Measurements from ENCODE around the gene PTGR2.
"Not testable (repeated sequence)": the region's sequence is repeated elsewhere in the genome, so short reads cannot be mapped to it uniquely, and the experiment has no call there.

PTGR2 gene

GRCh38 chr14:73829071-73829470, 22.6 kb upstream of the PTGR2 start:
- DNase-seq (ENCODE audit: extremely low spot score): no peak
- TF ChIP-seq, protein P1, sequence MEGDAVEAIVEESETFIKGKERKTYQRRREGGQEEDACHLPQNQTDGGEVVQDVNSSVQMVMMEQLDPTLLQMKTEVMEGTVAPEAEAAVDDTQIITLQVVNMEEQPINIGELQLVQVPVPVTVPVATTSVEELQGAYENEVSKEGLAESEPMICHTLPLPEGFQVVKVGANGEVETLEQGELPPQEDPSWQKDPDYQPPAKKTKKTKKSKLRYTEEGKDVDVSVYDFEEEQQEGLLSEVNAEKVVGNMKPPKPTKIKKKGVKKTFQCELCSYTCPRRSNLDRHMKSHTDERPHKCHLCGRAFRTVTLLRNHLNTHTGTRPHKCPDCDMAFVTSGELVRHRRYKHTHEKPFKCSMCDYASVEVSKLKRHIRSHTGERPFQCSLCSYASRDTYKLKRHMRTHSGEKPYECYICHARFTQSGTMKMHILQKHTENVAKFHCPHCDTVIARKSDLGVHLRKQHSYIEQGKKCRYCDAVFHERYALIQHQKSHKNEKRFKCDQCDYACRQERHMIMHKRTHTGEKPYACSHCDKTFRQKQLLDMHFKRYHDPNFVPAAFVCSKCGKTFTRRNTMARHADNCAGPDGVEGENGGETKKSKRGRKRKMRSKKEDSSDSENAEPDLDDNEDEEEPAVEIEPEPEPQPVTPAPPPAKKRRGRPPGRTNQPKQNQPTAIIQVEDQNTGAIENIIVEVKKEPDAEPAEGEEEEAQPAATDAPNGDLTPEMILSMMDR (IDR thresholded peaks at IDR 0.05; ENCODE audit: control extremely low read depth, extremely low read depth, low read depth, missing control alignments): no peak
- ChIA-PET POLR2A (no interaction called here), CTCF (interaction anchor here (1.1 to 8.4 kb wide), 9 partner anchors 22 to 100 kb away, joined by 3 to 135 read pairs (median 4); partner anchors contain the start of gene PTGR2)

GRCh38 chr14:73829526-73830431, 21.9 kb upstream of the PTGR2 start:
- peak; percentile 79 for DNase-seq (ENCODE audit: extremely low spot score)
- ChIA-PET POLR2A (interaction anchor here (0.6 kb wide), 1 partner anchor 88 kb away, joined by 4 read pairs; no protein-coding TSS in a partner anchor), CTCF (interaction anchor here (0.7 to 8.4 kb wide), 17 partner anchors 11 to 128 kb away, joined by 3 to 135 read pairs (median 3); partner anchors contain the start of gene PTGR2)
- TF ChIP-seq, protein P1 (IDR thresholded peaks at IDR 0.05; ENCODE audit: control extremely low read depth, extremely low read depth, low read depth, missing control alignments): peak; percentile 41

- CTCF ChIA-PET: interaction anchor here (1.4 kb wide), 1 partner anchor 14 kb away, joined by 7 read pairs; no protein-coding TSS in a partner anchor
These were observed 18.6 kb upstream of the PTGR2 start for GRCh38 chr14:73833034-73833433.

DNA sequence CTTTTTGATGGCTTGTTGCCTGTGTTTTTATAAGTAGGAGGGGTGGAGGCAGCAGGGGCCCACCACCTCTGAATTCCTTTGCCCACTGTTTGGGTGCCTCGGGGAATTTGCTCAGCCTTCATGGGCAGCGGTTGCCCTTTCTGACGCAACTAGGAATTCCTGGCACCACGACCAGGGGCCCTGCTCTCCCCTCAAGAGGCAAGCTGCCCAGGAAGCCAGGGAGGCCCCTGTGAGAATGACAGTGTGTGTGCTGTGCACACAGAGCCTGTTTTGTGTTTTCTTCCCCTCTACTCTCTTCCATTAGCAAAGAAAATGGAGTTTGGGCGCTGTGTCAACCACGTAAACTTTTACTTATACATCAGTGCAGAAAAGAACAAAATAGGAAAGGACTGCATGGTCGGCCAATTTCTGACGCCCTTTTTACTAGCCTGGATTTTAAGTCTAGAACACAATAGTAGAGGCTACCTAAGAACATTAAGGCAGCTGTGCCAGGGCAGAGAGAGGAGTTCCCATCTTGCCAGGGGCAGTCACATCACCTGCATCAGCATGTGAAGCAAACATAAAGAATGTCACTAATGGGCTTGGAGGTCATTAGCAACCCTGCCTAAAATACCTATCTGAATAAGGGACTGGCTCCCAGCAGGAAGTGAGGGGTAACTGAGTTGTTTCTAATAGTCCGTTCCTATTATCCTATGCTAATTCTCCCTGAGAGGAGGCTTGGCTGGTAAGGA, 17.9 kb upstream of the PTGR2 start:
- DNase-seq (ENCODE audit: extremely low spot score): no peak
- POLR2A ChIA-PET: no interaction called here
- CTCF ChIA-PET: interaction anchor here (1.4 to 1.8 kb wide), 3 partner anchors 11 to 105 kb away, joined by 4 to 7 read pairs (median 7); no protein-coding TSS in a partner anchor
- TF ChIP-seq, protein P1 (IDR thresholded peaks at IDR 0.05; ENCODE audit: control extremely low read depth, extremely low read depth, low read depth, missing control alignments): no peak

More at GRCh38 chr14:73833034-73833433, 18.6 kb upstream of the PTGR2 start:
- DNase-seq (ENCODE audit: extremely low spot score): no peak
- TF ChIP-seq, protein P1 (IDR thresholded peaks at IDR 0.05; ENCODE audit: control extremely low read depth, extremely low read depth, low read depth, missing control alignments): no peak
- POLR2A ChIA-PET: no interaction called here

- POLR2A ChIA-PET: no interaction called here
- CTCF ChIA-PET: interaction anchor here (1.4 to 1.8 kb wide), 3 partner anchors 10 to 106 kb away, joined by 4 to 7 read pairs (median 7); no protein-coding TSS in a partner anchor
- TF ChIP-seq, protein P1 (IDR thresholded peaks at IDR 0.05; ENCODE audit: control extremely low read depth, extremely low read depth, low read depth, missing control alignments): no peak
- DNase-seq (ENCODE audit: extremely low spot score): no peak
These were observed 17.4 kb upstream of the PTGR2 start for GRCh38 chr14:73834261-73834625.

- DNase-seq (ENCODE audit: extremely low spot score); POLR2A ChIA-PET: not testable (repeated sequence)
- CTCF ChIA-PET: interaction anchor here (0.8 to 1.1 kb wide), 3 partner anchors 13 to 85 kb away, joined by 3 read pairs; partner anchors contain the start of gene PTGR2
These were observed 13.2 kb upstream of the PTGR2 start for GRCh38 chr14:73838293-73839034.
